GM19238 (cell line): Measurements from ENCODE around the gene PCDH9.
"Not testable (repeated sequence)": the region's sequence is repeated elsewhere in the genome, so short reads cannot be mapped to it uniquely, and the experiment has no call there.

Experiments used
- DNase-seq: peaks from one replicate; pipeline ENCODE4 v3.0.0; 2011; ENCODE audit warnings: low spot score; ENCODE audit not compliant: insufficient read length

Gene PCDH9

DNA sequence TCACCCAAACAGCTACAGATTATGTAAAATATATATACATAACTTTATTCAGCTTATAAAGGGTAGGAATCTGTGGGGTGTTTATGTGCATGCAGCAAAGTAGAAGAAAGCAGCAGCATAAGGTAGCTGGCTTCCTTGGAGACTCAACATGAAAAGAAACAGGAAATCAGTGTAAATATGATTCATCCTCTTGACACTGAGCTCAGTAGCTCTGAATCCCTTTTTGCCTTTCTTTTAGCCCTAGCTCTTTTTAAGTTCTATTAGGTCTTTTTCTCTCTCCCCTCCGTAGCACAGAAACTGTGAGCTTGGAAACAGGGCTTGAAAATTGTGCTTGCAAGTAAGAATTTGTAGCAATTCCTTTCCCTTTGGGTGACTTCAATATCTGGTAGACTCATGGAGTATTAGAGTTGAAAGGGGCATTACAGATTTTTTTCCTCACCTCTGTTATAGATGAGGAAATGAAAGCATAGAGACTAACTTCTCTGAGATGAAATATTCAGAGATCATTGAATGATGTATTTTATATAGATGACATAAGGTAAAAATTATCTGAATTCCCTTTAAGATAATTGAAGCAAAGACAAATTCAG, 314.4 kb downstream of the PCDH9 start:
- DNase-seq, result no peak

GRCh38 chr13:66914155-66914554, 316.0 kb downstream of the PCDH9 start:
- DNase-seq, result no peak

- DNase-seq, result no peak
Measured at GRCh38 chr13:66911411-66911939, 318.7 kb downstream of the PCDH9 start.

GRCh38 chr13:66899955-66900354, 330.2 kb downstream of the PCDH9 start:
- DNase-seq, result no peak

GRCh38 chr13:66896933-66897332, 333.2 kb downstream of the PCDH9 start:
- no peak for DNase-seq

GRCh38 chr13:66895780-66896179, 334.4 kb downstream of the PCDH9 start:
- no peak for DNase-seq

DNA sequence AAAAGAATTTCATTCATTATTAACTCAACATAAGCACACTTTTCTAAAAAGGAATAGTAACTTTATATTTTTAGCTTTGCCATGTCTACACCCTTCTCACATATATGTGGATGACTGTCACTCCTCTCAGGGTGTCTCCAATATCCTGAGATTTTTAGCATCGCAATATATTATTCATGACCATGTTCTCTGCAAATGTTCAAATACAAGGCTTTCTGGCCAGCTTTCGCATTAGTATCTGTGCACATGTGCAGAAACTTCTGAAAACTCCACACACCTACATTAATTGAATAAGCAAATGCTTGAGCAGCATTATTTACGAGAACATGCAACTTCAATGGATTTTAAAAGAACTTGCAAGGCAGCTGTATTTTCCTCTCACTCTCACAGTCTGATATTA, 334.8 kb downstream of the PCDH9 start:
- DNase-seq, result no peak

DNA sequence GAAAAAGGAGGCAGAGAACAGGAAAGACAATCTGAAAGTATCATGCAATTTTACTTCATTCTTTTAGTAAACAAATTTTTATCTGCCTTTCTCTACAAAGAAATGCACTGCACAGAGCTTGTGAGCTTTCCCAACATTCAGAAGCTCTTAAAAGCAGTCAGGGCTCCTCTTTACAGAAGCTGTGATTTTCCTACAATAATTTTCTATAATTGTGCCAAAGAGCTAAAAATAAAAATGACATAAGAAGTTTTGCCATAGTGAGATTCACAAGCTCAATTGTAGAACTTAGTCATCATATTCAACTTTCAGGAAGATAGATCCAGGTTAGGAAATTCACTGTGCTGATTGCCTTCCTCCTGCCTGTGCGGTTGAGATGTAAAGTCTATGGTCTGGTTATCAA, 341.4 kb downstream of the PCDH9 start:
- no peak for DNase-seq

DNA sequence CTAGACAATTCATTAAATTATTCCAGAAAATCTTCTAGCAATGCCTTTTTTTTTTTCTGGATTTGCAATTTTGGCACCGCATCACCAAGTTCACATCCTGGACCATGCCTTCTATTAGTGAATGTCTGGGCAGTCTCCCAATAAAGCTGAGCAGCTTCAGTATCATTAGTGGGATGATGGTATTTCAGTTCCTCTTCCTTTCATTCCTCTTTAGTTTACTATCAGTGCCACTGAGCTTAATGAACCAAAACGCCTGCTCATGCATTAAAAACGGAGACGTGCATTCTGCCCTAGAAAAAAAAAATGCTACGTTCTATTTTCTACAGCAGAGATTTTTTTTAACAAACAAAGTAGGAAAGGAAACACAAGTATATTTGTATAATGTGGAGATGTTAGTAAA, 343.0 kb downstream of the PCDH9 start:
- DNase-seq, result no peak

DNA sequence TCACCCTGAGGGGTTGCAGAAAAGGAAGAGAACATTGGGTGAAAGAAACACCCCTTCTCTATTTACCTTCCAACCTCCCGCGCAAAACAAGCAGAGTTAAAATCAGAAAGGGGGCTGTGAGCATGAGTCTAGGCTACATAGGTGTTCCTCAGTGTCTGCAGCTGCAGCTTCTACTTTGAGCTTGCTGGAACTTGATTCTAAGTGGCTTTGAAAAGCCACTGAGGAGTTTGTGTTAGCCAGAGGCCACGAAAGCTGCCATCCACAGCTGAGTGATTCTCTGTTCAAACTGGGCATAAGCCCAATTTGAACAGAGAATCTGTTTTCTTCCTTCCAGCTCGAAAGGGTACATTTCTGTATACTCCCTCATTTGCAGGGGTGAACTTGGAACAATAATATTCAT, 343.9 kb downstream of the PCDH9 start:
- no peak for DNase-seq

DNA sequence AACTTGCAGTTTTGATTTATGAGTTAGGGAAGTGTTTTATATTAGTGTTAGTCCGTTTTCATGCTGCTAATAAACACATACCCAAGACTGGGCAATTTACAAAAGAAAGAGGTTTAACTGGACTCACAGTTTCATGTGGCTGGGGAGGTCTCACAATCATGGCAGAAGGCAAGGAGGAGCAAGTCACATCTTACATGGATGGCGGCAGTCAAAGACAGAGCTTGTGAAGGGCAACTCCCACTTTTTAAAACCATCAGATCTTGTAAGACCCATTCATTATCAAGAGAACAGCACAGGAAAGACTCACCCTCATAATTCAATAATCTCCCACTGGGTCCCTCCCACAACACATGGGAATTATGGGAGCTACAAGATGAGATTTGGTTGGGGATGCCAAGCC, 349.0 kb downstream of the PCDH9 start:
- not testable (repeated sequence) for DNase-seq

GRCh38 chr13:66879988-66880387, 350.1 kb downstream of the PCDH9 start:
- DNase-seq, result no peak

DNA sequence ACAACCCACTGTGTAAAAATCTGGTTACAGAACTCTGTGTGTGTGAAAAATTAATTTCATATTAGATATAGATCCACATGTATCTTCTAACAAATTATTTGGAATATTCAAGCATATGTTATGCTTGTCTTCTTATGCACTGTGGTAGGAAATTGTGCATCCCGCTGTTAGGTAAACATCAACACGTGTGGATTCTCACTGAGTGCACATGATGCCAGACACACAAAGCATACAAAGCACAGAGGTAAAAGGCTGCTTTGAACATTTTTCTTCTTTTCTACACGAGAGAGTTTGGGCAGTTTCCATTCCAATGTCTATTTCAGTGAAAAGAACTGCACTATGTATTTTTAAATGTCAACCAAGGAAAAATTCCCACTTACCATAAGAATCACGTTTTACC, 354.9 kb downstream of the PCDH9 start:
- DNase-seq, result no peak

DNA sequence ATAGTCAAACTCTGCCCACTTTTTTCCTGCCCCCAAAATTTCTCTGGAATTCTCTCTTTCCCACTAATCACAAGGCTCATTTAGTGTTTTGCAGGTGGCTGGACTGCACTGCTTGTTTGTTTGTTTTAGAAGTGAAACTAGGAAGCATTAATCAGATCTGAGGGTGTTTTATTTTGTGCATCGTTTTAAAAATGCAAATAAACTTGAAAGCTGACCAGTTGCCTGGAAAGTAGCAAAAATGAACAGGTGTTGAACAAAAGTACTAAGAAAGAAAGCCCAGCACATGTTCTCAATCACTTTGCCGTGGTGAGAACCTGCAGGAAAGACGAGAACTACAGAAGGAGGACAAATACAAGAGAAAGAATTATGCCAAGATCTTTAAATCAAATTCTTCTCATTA, 365.5 kb downstream of the PCDH9 start:
- no peak for DNase-seq

- no peak for DNase-seq
Measured at GRCh38 chr13:66860878-66861417, 369.2 kb downstream of the PCDH9 start.

DNA sequence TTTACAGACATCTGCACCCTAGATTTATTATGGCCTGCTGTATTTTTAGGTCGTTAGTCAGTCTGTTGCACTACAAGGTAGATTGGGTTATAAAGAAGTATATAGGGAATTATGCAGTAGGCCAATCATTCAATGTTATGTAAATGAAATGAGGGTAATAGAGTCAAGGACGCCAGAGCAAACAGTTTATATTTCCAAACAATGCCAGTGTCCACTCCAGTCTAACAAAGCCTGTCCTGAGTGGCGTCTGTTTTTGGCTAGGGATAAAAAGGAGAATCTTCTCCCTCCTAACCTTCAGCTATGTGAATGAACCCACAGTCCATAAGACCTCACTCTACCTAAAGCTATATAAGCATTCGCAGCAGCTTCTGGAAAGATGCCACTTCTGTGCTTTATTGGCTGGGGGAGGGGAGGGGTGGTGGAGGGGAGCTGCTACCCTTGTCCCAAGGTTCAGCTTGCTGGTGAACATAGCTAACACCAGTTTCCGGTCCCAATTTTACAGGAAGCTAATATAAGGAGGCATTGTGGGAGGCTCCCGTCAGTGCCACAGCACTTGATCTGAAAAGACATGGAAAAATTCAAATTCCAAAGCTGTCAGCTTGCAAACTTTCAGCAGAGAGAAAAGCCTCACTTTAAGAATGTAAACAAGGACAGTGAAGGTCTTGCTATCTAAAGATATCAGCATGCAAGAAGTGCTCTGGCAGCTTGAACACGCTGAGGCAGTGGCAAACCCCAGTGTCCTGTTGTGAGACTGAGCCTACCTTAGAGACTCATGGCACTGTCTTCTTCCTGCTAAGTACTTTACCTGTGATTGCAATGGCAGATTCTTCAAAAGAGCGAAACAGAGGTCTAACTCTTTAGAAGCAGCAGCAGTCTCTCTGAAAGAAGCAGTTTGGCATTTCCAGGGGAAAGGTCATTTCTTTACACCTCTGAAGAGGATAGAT, 369.9 kb downstream of the PCDH9 start:
- DNase-seq, result no peak

- no peak for DNase-seq
Measured at GRCh38 chr13:66859078-66859477, 371.1 kb downstream of the PCDH9 start.

DNA sequence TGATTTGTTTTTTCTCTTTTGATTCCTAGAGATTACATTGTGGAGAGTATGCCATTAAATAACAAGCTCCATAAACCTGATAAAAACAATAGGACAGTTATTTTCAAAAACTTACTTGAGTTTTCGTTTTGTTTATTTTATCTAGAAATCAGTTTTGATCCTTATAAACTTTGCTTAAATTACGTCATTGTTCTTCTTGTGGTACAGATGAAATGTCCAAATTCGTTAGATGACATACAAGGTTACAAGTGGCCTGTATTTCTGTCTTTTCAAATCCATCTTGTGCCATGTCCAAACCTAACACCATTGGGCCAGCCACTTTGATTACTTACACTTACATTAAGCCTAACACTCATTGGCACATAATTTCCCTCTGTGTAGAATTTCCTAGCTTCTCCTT, 372.0 kb downstream of the PCDH9 start:
- DNase-seq, result no peak

DNA sequence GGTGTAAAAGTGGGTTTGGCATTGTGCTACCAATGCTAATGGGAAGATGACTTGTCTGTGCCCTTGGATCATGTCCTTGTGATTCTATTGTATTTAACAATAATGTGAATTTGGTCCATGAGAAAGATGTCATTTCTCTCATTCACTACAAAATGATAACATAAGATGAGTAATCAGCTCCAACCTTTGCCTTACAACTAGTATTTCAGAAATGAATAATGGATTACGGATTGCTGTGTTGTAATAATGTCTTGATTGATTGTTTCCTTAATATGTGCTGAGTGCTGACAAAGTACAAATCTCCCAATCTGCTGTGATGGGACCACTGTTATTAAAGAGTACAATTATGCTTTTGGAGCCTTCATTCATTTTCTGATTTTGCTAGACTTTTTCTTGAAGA, 375.0 kb downstream of the PCDH9 start:
- no peak for DNase-seq

GRCh38 chr13:66853564-66853963, 376.6 kb downstream of the PCDH9 start:
- no peak for DNase-seq

GRCh38 chr13:66849706-66850105, 380.4 kb downstream of the PCDH9 start:
- no peak for DNase-seq

DNA sequence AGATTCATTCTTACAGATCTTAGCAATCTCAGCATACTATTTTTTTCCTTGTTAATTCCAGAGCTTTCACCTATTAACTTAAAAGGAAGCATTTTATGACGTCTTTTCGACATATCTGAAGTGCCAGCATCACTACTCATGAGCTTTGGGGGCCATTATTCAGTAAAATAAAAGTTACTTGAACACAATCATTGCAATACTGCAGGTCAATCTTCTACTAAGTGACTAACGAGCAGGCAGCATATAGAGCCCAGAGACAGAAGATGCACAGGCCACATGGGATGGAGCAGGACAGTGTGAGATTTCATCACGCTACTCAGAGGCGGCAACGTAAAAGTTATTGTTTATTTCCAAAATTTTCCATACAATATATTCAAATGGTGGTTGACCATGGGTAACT, 382.6 kb downstream of the PCDH9 start:
- DNase-seq, result no peak
